ENCODE results near the gene PNMT.

Gene PNMT

GRCh38 chr17:39633570-39634183 lies 34.6 kb upstream of the PNMT start:
- DNase-seq: no peak

- peak; percentile 68 for DNase-seq
Measured at GRCh38 chr17:39634384-39634871, 33.8 kb upstream of the PNMT start.

GRCh38 chr17:39635614-39636176 lies 32.6 kb upstream of the PNMT start:
- no peak for DNase-seq

GRCh38 chr17:39636587-39636926 lies 31.7 kb upstream of the PNMT start:
- DNase-seq: no peak

- peak; percentile 90 for DNase-seq
Measured at GRCh38 chr17:39636927-39637736, 31.1 kb upstream of the PNMT start, which contains the start of gene STARD3. TSS of gene STARD3 (plus strand) at chr17:39637144. CDS start at chr17:39653532, 16,388 bp downstream.

- DNase-seq: no peak
Measured at GRCh38 chr17:39638317-39638716, 29.9 kb upstream of the PNMT start.

GRCh38 chr17:39639043-39639442 lies 29.2 kb upstream of the PNMT start:
- no peak for DNase-seq

GRCh38 chr17:39639566-39640458 lies 28.4 kb upstream of the PNMT start:
- DNase-seq: no peak

GRCh38 chr17:39640591-39641031 lies 27.6 kb upstream of the PNMT start:
- DNase-seq: no peak

GRCh38 chr17:39641097-39641496 lies 27.2 kb upstream of the PNMT start:
- no peak for DNase-seq

- no peak for DNase-seq
Measured at GRCh38 chr17:39641883-39642282, 26.4 kb upstream of the PNMT start.

GRCh38 chr17:39642291-39643074 lies 25.8 kb upstream of the PNMT start:
- no peak for DNase-seq

- no peak for DNase-seq
Measured at GRCh38 chr17:39643271-39643670, 25.0 kb upstream of the PNMT start.

GRCh38 chr17:39647256-39647655 lies 21.0 kb upstream of the PNMT start:
- no peak for DNase-seq

GRCh38 chr17:39648616-39649366 lies 19.5 kb upstream of the PNMT start:
- no peak for DNase-seq

- DNase-seq: no peak
Measured at GRCh38 chr17:39650121-39650579, 18.1 kb upstream of the PNMT start.

- DNase-seq: no peak
Measured at GRCh38 chr17:39651923-39652586, 16.2 kb upstream of the PNMT start.

GRCh38 chr17:39652587-39653315 lies 15.5 kb upstream of the PNMT start:
- peak; percentile 80 for DNase-seq

GRCh38 chr17:39653316-39653661 lies 15.0 kb upstream of the PNMT start:
- no peak for DNase-seq

Measured in midbrain (tissue), 1 donor.